ENCODE results near the gene FBLN1.

The FBLN1 gene

GRCh38 chr22:45505991-45506747, 3.5 kb downstream of the FBLN1 start:
- POLR2A ChIA-PET = no interaction called here
- Histone ChIP-seq H3K9me3 (ENCODE audit: control insufficient read depth, insufficient read depth, low read depth, low read length) (no peaks in the 10 kb centered on the region), H3K4me3 (ENCODE audit: low read depth, low read length) (no peak overlapping the region), H3K4me1 (ENCODE audit: control insufficient read depth, insufficient read depth, low read length) (peaks cover 9% of the 10 kb centered on the region), H3K27ac (ENCODE audit: extremely low read depth, low read depth, low read length) (no peak overlapping the region), H3K36me3 (ENCODE audit: control insufficient read depth in 2 of 2, insufficient read depth in 1 of 2, low read length in 2 of 2) (peaks cover 0 to 11% of the 10 kb centered on the region in 2 experiments; a peak in 1 of 3 replicates)
- TF ChIP-seq YY1 (tag by site-specific recombination; IDR thresholded peaks at IDR 0.05) (no peak), KLF7 (tag by site-specific recombination; IDR thresholded peaks at IDR 0.05; ENCODE audit: borderline replicate concordance) (no peak), ZNF433 (tag by site-specific recombination; IDR thresholded peaks at IDR 0.05; ENCODE audit: low read depth) (no peak), ZXDB (tag by site-specific recombination; IDR thresholded peaks at IDR 0.05) (no peak), ZNF24 (tag by site-specific recombination; IDR thresholded peaks at IDR 0.05) (no peak), ZNF37A (tag by site-specific recombination; IDR thresholded peaks at IDR 0.05) (no peak), ZBTB7A (tag by site-specific recombination; IDR thresholded peaks at IDR 0.05; ENCODE audit: low read depth) (no peak), BCL6B (tag by site-specific recombination; IDR thresholded peaks at IDR 0.05) (no peak), SP7 (tag by site-specific recombination; IDR thresholded peaks at IDR 0.05) (no peak), ZNF302 (tag by site-specific recombination; IDR thresholded peaks at IDR 0.05; ENCODE audit: low read depth) (no peak)
- CTCF ChIA-PET = interaction anchor here (1.2 kb wide), 1 partner anchor 48 kb away, joined by 5 read pairs; no protein-coding TSS in a partner anchor

- H3K9me3 ChIP-seq (ENCODE audit: control insufficient read depth, insufficient read depth, low read depth, low read length) = no peaks in the 10 kb centered on the region
- no peak overlapping the region for H3K27ac ChIP-seq (ENCODE audit: extremely low read depth, low read depth, low read length)
- peaks cover 9% of the 10 kb centered on the region for H3K4me1 ChIP-seq (ENCODE audit: control insufficient read depth, insufficient read depth, low read length)
- H3K4me3 ChIP-seq (ENCODE audit: low read depth, low read length) = no peak overlapping the region
- H3K36me3 ChIP-seq (ENCODE audit: control insufficient read depth in 2 of 2, insufficient read depth in 1 of 2, low read length in 2 of 2) = peaks cover 0 to 11% of the 10 kb centered on the region in 2 experiments; a peak in 1 of 3 replicates
- CTCF ChIA-PET = interaction anchor here (1.2 kb wide), 1 partner anchor 47 kb away, joined by 5 read pairs; no protein-coding TSS in a partner anchor
- POLR2A ChIA-PET = no interaction called here
- TF ChIP-seq SCRT2 (tag by site-specific recombination; IDR thresholded peaks at IDR 0.05) (peak; percentile 45; the same call in 1 of the 2 replicates), ZNF398 (tag by site-specific recombination; IDR thresholded peaks at IDR 0.05) (peak; percentile 41; the same call in 1 of the 2 replicates), FEZF1 (tag by site-specific recombination; IDR thresholded peaks at IDR 0.05) (no peak), ZBTB11 (tag by site-specific recombination; conservative IDR thresholded peaks at IDR 0.05; ENCODE audit: low read depth) (no peak), KLF7 (tag by site-specific recombination; IDR thresholded peaks at IDR 0.05; ENCODE audit: borderline replicate concordance) (no peak), ZNF529 (tag by site-specific recombination; IDR thresholded peaks at IDR 0.05; ENCODE audit: insufficient replicate concordance) (no peak), ZNF266 (tag by site-specific recombination; IDR thresholded peaks at IDR 0.05; ENCODE audit: low read depth) (no peak), ZNF639 (tag by site-specific recombination; IDR thresholded peaks at IDR 0.05) (no peak), SETDB1 (IDR thresholded peaks at IDR 0.05; ENCODE audit: insufficient read length, low read length) (no peak), ZBTB1 (tag by site-specific recombination; IDR thresholded peaks at IDR 0.05) (no peak), ZNF394 (tag by site-specific recombination; IDR thresholded peaks at IDR 0.05; ENCODE audit: borderline replicate concordance) (no peak)
Observed at GRCh38 chr22:45506816-45507360, 4.2 kb downstream of the FBLN1 start.

Data from HEK293 (cell line).